GM21423 (cell line): ENCODE data around the gene SOWAHD.
"Not testable (repeated sequence)": the region's sequence is repeated elsewhere in the genome, so short reads cannot be mapped to it uniquely, and the experiment has no call there.

Experiments
- ATAC-seq: cut with Tn5 transposase; IDR thresholded peaks from one replicate; pipeline ENCODE4 v1.9.1; 2021; ENCODE audit warnings: mild to moderate bottlenecking, moderate library complexity; ENCODE audit not compliant: unreplicated experiment

Gene SOWAHD

GRCh38 chrX:119758731-119759247, 401 bp downstream of the SOWAHD start:
- no peak for ATAC-seq

DNA sequence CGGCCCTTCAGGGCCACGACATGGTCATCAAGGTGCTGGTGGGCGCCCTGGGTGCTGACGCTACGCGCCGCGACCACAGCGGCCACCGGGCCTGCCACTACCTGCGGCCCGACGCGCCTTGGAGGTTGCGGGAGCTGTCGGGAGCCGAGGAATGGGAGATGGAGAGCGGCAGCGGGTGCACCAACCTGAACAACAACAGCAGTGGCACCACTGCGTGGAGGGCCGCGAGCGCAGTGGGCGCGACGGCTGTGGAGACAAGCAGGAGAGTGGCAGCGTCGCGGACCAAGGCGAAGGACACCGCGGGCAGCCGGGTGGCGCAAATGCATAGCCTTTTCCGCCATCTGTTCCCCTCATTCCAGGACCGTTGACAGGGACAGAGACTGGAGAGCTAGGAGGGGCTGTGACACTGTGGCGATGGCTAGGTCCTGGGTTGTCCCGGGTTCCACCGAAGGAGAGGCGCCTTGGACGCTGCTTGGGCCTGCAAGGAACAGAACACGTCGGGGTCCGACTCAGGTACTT, 919 bp downstream of the SOWAHD start:
- ATAC-seq: no peak

DNA sequence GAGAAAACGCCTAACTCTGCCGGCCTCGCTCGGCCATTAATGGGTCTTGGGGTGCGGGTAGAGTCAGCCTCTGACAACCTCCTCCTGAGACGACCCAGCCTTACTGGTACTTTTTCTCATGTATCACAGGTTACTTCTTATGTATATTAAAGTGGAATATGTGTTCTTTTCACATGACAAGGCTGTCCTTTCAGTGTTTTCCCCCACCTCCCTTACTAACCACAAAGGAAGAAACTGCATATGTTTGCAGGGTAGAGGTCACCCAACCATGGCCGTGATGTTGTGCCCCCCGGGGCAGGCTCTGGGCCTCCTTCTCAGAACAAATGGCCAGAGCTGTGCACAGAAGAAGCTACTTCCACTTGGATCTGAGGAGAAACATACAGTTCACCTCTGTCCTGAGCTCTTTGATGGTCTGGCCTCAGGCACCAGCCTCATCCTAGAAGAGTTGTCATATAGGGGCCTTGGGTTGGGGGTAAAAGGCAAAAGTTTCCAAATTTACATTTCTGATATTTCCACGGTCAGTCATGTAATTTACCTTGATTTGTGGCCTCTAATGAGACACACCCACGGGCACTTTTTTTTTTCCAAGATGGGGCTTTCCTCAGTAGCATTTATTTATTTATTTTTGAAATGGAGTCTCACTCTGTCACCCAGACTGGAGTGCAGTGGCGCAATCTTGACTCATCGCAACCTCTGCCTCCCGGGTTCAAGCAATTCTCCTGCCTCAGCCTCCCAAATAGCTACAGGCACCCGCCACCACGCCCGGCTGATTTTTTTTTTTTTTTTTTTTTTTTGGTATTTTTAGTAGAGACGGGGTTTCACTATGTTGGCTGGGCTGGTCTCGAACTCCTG, 1.9 kb downstream of the SOWAHD start:
- ATAC-seq: no peak

- no peak for ATAC-seq
Measured at GRCh38 chrX:119762718-119763117, 4.3 kb downstream of the SOWAHD start.

GRCh38 chrX:119763181-119763580, 4.8 kb downstream of the SOWAHD start:
- ATAC-seq: no peak

DNA sequence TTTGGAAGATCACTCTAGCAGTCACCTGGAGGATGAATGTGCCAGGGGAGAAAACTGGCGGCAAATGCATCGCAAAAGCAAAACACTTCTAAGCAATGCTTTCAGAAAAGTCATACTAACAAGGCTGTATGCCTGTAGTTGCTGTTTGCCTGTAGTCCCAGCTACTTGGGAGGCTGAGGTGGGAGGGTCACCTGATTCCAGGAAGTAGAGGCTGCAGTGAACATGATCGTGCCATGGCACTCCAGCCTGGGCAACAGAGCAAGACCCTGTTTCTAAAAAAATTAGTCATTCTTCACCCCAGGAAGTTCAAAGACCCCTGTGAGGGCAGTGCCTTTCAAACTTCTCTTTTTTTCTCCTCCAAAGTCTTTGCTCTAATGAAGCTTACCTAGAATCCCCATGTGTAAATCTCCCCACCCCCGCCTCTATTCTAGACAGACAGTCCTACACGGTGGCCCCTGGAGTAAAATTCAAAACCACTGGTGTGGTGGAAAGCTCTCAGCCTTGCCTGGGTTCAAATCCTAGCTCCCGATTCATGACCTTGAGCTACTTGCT, 5.5 kb downstream of the SOWAHD start:
- ATAC-seq: no peak

- ATAC-seq: not testable (repeated sequence)
Measured at GRCh38 chrX:119768436-119768835, 10.0 kb downstream of the SOWAHD start.

- ATAC-seq: not testable (repeated sequence)
Measured at GRCh38 chrX:119769388-119769787, 11.0 kb downstream of the SOWAHD start.

GRCh38 chrX:119775517-119776238, 17.3 kb downstream of the SOWAHD start:
- no peak for ATAC-seq

DNA sequence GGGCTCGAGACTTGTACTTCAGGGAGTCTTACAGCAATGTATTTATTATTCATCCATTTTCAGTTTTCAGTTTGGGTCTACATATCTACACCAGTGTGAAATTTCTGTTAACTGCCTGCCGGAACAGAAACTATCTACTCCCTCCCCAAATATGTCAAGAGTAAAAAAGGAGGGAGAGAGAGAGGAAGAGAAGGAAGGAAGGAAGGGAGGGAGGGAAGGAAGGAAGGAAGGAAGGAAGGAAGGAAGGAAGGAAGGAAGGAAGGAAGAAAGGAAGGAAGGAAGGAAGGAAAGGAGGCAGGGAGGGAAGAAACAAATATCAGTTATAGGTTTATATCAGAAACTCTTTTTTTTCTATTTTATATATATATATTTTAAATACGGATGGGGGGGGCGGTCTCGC, 20.4 kb downstream of the SOWAHD start:
- no peak for ATAC-seq

- ATAC-seq: no peak
Measured at GRCh38 chrX:119783026-119783425, 24.6 kb downstream of the SOWAHD start.

DNA sequence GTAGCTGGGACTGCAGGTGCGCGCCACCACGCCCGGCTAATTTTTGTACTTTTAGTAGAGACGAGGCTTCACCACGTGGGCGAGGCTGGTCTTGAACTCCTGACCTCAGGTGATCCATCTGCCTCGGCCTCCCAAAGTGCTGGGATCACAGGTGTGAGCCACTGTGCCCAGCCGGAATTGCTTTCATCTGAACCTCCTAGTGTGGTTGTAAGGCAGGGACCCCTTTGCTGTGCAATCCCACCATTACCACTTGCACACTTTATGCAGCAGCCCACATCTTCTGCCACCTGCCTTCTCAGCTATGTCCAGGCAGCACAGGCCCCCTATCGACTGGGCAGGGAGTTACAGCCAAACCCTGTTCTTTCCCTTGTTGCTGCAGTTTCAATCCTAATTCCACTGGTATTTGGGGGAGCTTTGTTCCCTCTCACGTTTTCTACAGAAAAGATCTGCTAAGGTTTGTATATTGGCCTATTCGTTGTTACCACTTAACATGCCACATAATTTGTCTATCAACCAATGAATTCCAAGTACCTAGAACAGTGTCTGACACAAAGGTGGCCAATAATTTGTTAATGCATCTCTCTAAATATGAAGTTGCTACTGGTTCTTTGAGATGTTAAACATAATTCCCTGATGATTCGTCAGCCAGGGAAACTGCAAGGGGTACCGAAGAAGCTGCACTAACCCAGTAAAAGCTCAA, 26.5 kb downstream of the SOWAHD start:
- no peak for ATAC-seq

- peak; percentile 19 for ATAC-seq
Measured at GRCh38 chrX:119790977-119791436, 32.6 kb downstream of the SOWAHD start.

DNA sequence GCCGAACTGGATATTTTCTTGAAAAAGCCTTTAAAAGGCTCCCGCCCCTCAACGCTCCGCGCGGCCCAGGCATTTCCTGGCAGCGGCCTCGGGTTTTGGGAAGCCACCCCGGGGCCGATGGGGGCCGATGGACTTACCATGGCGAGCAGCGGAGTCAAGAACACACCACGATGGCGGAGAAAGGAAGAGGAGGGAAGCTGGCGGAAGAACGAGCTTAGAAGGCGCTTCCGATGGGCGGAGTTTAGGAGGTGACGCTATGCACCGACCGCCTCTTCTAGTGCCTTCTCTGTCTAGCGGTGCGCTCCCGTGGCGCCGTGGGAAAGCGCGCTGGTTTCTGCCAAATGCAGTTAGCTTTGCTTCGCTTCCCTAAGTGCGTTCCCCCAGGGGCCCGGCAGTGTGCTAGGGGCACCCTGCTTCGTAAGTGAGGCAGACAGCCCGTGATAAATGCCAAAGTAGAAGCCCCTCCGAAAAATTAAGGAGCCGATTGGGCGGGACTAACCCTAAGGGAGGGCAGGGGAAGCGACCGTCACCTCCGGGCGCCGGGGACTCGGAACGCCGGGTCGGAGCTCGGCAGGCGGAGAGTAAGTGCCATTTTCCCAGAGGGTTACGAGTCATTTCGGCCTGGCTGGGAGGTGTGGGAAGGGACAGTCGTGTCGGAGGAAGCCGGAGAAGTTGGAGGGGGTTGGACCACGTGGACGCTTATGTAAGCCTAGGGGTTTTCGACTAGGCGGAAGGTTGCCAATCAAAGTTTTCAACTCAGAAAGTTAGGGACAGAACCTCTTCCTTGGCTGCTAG, 33.2 kb downstream of the SOWAHD start, which contains the start of gene RPL39:
Gene RPL39, minus strand, starts transcription at position 194 of the 795 bp plus-strand sequence. Its CDS starts 54 bp downstream, at position 140.
- peak; percentile 95 for ATAC-seq

DNA sequence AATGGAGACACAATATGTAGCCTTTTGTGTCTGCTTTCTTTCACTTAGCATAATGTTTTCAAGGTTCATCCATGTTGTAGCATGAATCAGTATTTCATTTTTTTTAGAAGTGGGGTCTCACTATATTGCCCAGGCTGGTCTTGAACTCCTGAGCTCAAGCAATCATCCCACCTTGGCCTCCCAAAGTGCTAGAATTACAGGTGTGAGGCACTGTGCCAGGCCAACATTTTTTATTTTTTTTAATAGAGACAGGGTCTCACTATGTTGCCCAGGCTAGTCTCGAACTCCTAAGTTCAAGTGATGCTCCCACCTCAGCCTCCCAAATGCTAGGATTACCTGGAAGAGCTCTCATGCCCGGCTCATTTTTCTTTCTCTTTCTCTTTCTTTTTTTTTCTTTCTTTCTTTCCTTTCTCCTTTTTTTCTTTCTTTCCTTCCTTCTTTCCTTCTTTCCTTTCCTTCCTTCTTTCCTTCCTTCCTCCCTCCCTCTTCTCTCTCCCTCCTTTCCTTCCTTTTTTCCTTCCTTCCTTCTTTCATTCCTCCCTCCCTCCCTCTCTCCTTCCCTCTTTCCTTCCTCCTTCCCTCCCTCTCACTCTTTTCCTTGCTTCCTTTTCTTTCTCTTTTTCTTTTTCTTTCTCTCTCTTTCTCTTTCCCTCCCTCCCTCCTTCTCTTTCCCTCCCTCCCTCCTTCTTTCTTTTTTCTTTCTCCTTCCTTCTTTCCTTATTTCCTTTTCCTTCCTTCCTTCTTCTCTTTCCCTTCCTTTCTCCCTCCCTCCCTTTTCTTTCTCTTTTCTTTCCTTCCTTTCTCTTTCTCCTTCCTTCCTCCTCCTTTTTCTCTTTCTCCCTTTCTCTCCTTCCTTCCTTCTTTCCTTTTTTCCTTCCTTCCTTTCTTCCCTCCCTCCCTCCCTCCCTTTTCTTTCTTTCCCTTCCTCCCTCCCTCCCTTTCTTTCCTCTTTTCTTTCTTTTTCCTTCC, 43.1 kb downstream of the SOWAHD start:
- ATAC-seq: no peak

- ATAC-seq: no peak
Measured at GRCh38 chrX:119802546-119802945, 44.2 kb downstream of the SOWAHD start.

DNA sequence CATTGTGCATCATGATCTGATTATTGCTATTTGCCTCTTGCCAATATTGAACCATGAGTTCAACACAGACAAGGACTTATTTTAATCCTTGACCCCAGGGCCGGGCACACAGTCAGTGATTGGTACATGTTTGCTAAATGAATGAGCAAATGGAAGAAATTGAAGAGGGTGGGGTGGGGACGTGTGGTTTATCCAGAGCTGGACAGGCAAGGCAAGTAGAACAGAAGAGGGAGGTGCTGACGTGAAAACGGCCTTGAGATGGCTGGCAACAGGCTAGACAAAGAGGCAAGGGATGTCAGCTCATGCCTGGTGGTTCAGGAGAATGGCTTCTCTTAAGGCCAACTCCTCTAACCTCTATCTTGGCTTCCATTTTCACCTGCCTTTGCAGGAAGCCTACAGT, 50.1 kb downstream of the SOWAHD start:
- ATAC-seq: not testable (repeated sequence)

DNA sequence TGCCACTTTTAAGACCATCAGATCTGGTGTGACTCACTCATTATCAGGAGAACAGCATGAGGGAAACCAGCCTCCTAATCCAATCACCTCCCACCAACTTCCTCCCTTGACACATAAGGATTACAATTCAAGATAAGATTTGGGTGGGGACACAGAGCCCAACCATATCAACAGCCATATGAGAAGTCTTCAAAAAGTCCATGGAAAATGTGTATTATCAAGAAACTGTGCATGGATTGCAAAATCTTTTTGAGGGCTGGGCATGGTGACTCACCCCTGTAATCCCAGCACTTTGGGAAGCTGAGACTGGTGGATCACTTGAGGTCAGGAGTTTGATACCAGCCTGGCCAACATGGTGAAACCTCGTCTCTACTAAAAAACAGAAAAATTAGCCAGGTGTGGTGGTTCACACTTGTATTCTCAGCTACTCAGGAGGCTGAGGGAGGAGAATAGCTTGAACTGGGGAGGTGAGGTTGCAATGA, 50.8 kb downstream of the SOWAHD start:
- no peak for ATAC-seq
